ENCODE measurements around the gene CLMP. TPM values are rescaled to one million over a fixed set of nuclear protein-coding genes. Genes with fewer than 3 reads are reported as not detected.
A peak's percentile ranks its signal among the peaks of the same experiment; 100 is the strongest.

CLMP gene
- total and polyA plus RNA-seq, 7 experiments from 2014 or later: 0.08 to 0.60 (median 0.27) TPM

GRCh38 chr11:123104697-123105096 lies 90.4 kb downstream of the CLMP start:
- H3K4me1 Mint-ChIP-seq: peaks cover 13 to 35% (median 31%) of the 10 kb centered on the region in 7 donors
- peaks cover 0 to 3% (median 0%) of the 10 kb centered on the region in 5 donors for H3K36me3 Mint-ChIP-seq
- ATAC-seq: no peak
- H3K27me3 Mint-ChIP-seq: peaks cover 0 to 14% (median 0%) of the 10 kb centered on the region in 5 donors
- no peaks in the 10 kb centered on the region for H3K27me3 ChIP-seq (ENCODE audit: control insufficient read depth in 2 of 2, insufficient read depth in 2 of 2, low read length in 2 of 2)
- H3K9me3 Mint-ChIP-seq: no peaks in the 10 kb centered on the region
- no peak overlapping the region for H3K4me3 ChIP-seq (ENCODE audit: low read length)
- no peaks in the 10 kb centered on the region for H3K9me3 ChIP-seq (ENCODE audit: control insufficient read depth in 2 of 3, low read length in 3 of 3)
- H3K36me3 ChIP-seq (ENCODE audit: control insufficient read depth in 2 of 3, insufficient read depth in 3 of 3, low read length in 3 of 3): no peaks in the 10 kb centered on the region
- no peak overlapping the region for H3K27ac ChIP-seq (ENCODE audit: low read depth, low read length)
- ChIA-PET CTCF (interaction anchor here (1.0 to 6.7 kb wide), 5 partner anchors 31 to 145 kb away, joined by 3 to 119 read pairs (median 10); partner anchors contain the start of gene HSPA8), POLR2A (interaction anchor here (0.8 to 19.7 kb wide), 5 partner anchors 13 to 142 kb away, joined by 3 to 532 read pairs (median 13); partner anchors contain the start of gene HSPA8)
- peak overlapping the region in 1 of 9 donors; percentile 64 for H3K27ac Mint-ChIP-seq
- peaks cover 0 to 15% of the 10 kb centered on the region in 2 donors for H3K4me1 ChIP-seq (ENCODE audit: control insufficient read depth in 2 of 2, insufficient read depth in 2 of 2, low read length in 2 of 2)
- intact Hi-C loops (cut with micrococcal nuclease): loop anchor here (5.0 to 10.0 kb wide), 3 partner anchors 42 to 450 kb away; partner anchors contain the start of gene HSPA8 (in 1 of the 2)
- no peak for DNase-seq
- no peak overlapping the region for H3K4me3 Mint-ChIP-seq

- Mint-ChIP-seq H3K36me3 (peaks cover 0 to 6% (median 0%) of the 10 kb centered on the region in 5 donors), H3K27me3 (peaks cover 0 to 7% (median 0%) of the 10 kb centered on the region in 5 donors), H3K4me1 (peaks cover 16 to 43% (median 38%) of the 10 kb centered on the region in 7 donors), H3K27ac (peak overlapping the region in 8 of 9 donors; percentile 8 to 91 (median 51)), H3K9me3 (no peaks in the 10 kb centered on the region), H3K4me3 (peak overlapping the region in 5 of 10 donors; percentile 14 to 63 (median 14))
- DNase-seq: peak in 7 of 9 donors; percentile 38 to 63 (median 51)
- Histone ChIP-seq H3K36me3 (ENCODE audit: control insufficient read depth in 2 of 3, insufficient read depth in 3 of 3, low read length in 3 of 3) (no peaks in the 10 kb centered on the region), H3K4me3 (ENCODE audit: low read length) (no peak overlapping the region), H3K9me3 (ENCODE audit: control insufficient read depth in 2 of 3, low read length in 3 of 3) (no peaks in the 10 kb centered on the region), H3K27me3 (ENCODE audit: control insufficient read depth in 2 of 2, insufficient read depth in 2 of 2, low read length in 2 of 2) (no peaks in the 10 kb centered on the region), H3K4me1 (ENCODE audit: control insufficient read depth in 2 of 2, insufficient read depth in 2 of 2, low read length in 2 of 2) (peaks cover 0 to 15% of the 10 kb centered on the region in 2 donors), H3K27ac (ENCODE audit: low read depth, low read length) (no peak overlapping the region)
- peak; percentile 76 for ATAC-seq
- POLR2A ChIA-PET: interaction anchor here (0.6 to 19.7 kb wide), 7 partner anchors 12 to 144 kb away, joined by 3 to 532 read pairs (median 13); partner anchors contain the start of gene HSPA8
- intact Hi-C loops (cut with micrococcal nuclease): loop anchor here (1.0 to 10.0 kb wide), 9 partner anchors 16 to 451 kb away; partner anchors contain the start of gene HSPA8 (in 2 of the 2)
- CTCF ChIA-PET: interaction anchor here (0.7 to 6.7 kb wide), 17 partner anchors 8 to 494 kb away, joined by 3 to 119 read pairs (median 4); partner anchors contain the start of gene HSPA8
Measured at GRCh38 chr11:123103326-123103980, 91.6 kb downstream of the CLMP start.

GRCh38 chr11:123100379-123101085 lies 94.5 kb downstream of the CLMP start:
- CTCF ChIA-PET: interaction anchor here (0.6 to 6.7 kb wide), 12 partner anchors 9 to 154 kb away, joined by 3 to 119 read pairs (median 5); partner anchors contain the start of gene HSPA8
- peak overlapping the region; percentile 48 to 88 (median 78) for H3K4me3 Mint-ChIP-seq
- H3K4me1 ChIP-seq (ENCODE audit: control insufficient read depth in 2 of 2, insufficient read depth in 2 of 2, low read length in 2 of 2): peaks cover 0 to 15% of the 10 kb centered on the region in 2 donors
- POLR2A ChIA-PET: interaction anchor here (0.6 to 19.7 kb wide), 7 partner anchors 11 to 249 kb away, joined by 3 to 532 read pairs (median 5); partner anchors contain the start of gene HSPA8
- peaks cover 16 to 42% (median 38%) of the 10 kb centered on the region in 7 donors for H3K4me1 Mint-ChIP-seq
- intact Hi-C loops (cut with micrococcal nuclease): loop anchor here (1.0 to 10.0 kb wide), 5 partner anchors 7 to 454 kb away; partner anchors contain the start of gene HSPA8 (in 1 of the 2)
- H3K27me3 Mint-ChIP-seq: no peaks in the 10 kb centered on the region
- peak overlapping the region; percentile 34 for H3K4me3 ChIP-seq (ENCODE audit: low read length)
- peaks cover 0 to 14% (median 0%) of the 10 kb centered on the region in 5 donors for H3K36me3 Mint-ChIP-seq
- H3K9me3 Mint-ChIP-seq: peaks cover 0 to 2% (median 0%) of the 10 kb centered on the region in 11 donors
- H3K36me3 ChIP-seq (ENCODE audit: control insufficient read depth in 2 of 3, insufficient read depth in 3 of 3, low read length in 3 of 3): no peaks in the 10 kb centered on the region
- H3K27ac Mint-ChIP-seq: peak overlapping the region; percentile 79 to 98 (median 95)
- no peaks in the 10 kb centered on the region for H3K27me3 ChIP-seq (ENCODE audit: control insufficient read depth in 2 of 2, insufficient read depth in 2 of 2, low read length in 2 of 2)
- H3K27ac ChIP-seq (ENCODE audit: low read depth, low read length): peak overlapping the region; percentile 55
- DNase-seq: peak in 2 of 9 donors; percentile 15 to 19
- H3K9me3 ChIP-seq (ENCODE audit: control insufficient read depth in 2 of 3, low read length in 3 of 3): no peaks in the 10 kb centered on the region
- no peak for ATAC-seq

DNA sequence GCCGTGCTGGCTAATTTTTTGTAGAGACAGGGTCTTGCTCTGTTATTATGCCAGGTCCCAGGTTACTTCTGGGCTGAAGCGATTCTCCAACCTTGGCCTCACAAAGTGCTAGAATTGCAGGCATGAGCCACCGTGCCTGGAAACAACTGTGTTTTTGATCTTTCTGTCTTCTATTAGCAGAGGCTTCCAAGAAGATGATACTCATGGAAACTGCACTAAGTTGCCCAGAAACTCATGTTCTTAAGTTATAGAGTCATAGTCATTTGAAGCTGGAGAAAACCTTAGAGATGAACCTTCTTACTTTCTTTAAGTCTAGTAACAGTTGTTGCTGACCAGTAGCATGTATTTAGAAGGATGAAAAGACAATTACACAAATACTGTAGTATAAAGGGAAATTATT lies 96.1 kb downstream of the CLMP start:
- DNase-seq (no peak), ATAC-seq (no peak)
- H3K27me3 Mint-ChIP-seq: no peaks in the 10 kb centered on the region
- peaks cover 13 to 39% (median 33%) of the 10 kb centered on the region in 7 donors for H3K4me1 Mint-ChIP-seq
- H3K4me3 Mint-ChIP-seq: peak overlapping the region in 1 of 10 donors; percentile 75
- CTCF ChIA-PET: interaction anchor here (5.4 kb wide), 1 partner anchor 148 kb away, joined by 42 read pairs; no protein-coding TSS in a partner anchor
- no peaks in the 10 kb centered on the region for H3K9me3 ChIP-seq (ENCODE audit: control insufficient read depth in 2 of 3, low read length in 3 of 3)
- H3K4me3 ChIP-seq (ENCODE audit: low read length): no peak overlapping the region
- POLR2A ChIA-PET: interaction anchor here (7.8 to 19.7 kb wide), 2 partner anchors 11 to 34 kb away, joined by 76 to 532 read pairs; partner anchors contain the start of gene HSPA8
- intact Hi-C loops (cut with micrococcal nuclease): no loop called here
- no peaks in the 10 kb centered on the region for H3K27me3 ChIP-seq (ENCODE audit: control insufficient read depth in 2 of 2, insufficient read depth in 2 of 2, low read length in 2 of 2)
- H3K4me1 ChIP-seq (ENCODE audit: control insufficient read depth in 2 of 2, insufficient read depth in 2 of 2, low read length in 2 of 2): peaks cover 0 to 15% of the 10 kb centered on the region in 2 donors
- peaks cover 0 to 14% (median 0%) of the 10 kb centered on the region in 5 donors for H3K36me3 Mint-ChIP-seq
- no peak overlapping the region for H3K27ac ChIP-seq (ENCODE audit: low read depth, low read length)
- no peaks in the 10 kb centered on the region for H3K36me3 ChIP-seq (ENCODE audit: control insufficient read depth in 2 of 3, insufficient read depth in 3 of 3, low read length in 3 of 3)
- H3K27ac Mint-ChIP-seq: peak overlapping the region in 4 of 9 donors; percentile 3 to 97 (median 77)
- peaks cover 0 to 2% (median 0%) of the 10 kb centered on the region in 11 donors for H3K9me3 Mint-ChIP-seq

DNA sequence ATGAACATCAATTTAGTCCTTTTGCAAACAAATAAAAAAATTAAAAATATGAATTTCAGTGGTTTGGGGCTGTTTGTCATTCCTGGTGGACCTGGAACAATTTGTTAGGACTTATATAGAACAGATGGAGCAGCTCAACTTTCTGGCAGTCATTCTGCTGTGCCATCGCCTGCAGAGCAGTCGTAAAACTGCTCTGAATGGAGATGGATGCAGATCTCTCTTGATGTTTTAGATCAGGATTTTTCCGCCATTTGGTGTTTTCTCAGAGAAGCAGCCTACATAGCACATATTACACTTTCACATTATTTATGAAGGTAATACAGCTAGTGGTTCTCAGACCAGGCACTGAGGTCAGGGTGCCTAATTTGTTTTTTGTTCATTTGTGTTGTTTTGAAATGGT lies 101.3 kb downstream of the CLMP start:
- no peak overlapping the region for H3K4me3 Mint-ChIP-seq
- no peaks in the 10 kb centered on the region for H3K27me3 ChIP-seq (ENCODE audit: control insufficient read depth in 2 of 2, insufficient read depth in 2 of 2, low read length in 2 of 2)
- peaks cover 0 to 9% (median 0%) of the 10 kb centered on the region in 5 donors for H3K36me3 Mint-ChIP-seq
- H3K27ac ChIP-seq (ENCODE audit: low read depth, low read length): no peak overlapping the region
- H3K27me3 Mint-ChIP-seq: no peaks in the 10 kb centered on the region
- no peaks in the 10 kb centered on the region for H3K36me3 ChIP-seq (ENCODE audit: control insufficient read depth in 2 of 3, insufficient read depth in 3 of 3, low read length in 3 of 3)
- ChIA-PET CTCF (interaction anchor here (0.8 to 1.0 kb wide), 2 partner anchors 39 to 40 kb away, joined by 3 read pairs; no protein-coding TSS in a partner anchor), POLR2A (interaction anchor here (19.7 kb wide), 1 partner anchor 28 kb away, joined by 532 read pairs; the partner anchor contains the start of gene HSPA8)
- no peaks in the 10 kb centered on the region for H3K9me3 ChIP-seq (ENCODE audit: control insufficient read depth in 2 of 3, low read length in 3 of 3)
- no peak overlapping the region for H3K4me3 ChIP-seq (ENCODE audit: low read length)
- no peaks in the 10 kb centered on the region for H3K4me1 ChIP-seq (ENCODE audit: control insufficient read depth in 2 of 2, insufficient read depth in 2 of 2, low read length in 2 of 2)
- H3K27ac Mint-ChIP-seq: no peak overlapping the region
- peaks cover 0 to 5% (median 0%) of the 10 kb centered on the region in 11 donors for H3K9me3 Mint-ChIP-seq
- ATAC-seq: no peak
- H3K4me1 Mint-ChIP-seq: peaks cover 0 to 20% (median 12%) of the 10 kb centered on the region in 7 donors
- intact Hi-C loops (cut with micrococcal nuclease): loop anchor here in 1 of 2 donors (1.0 kb wide), 1 partner anchor 8 kb away; no protein-coding TSS in a partner anchor
- DNase-seq: no peak

All from naive thymus-derived CD4-positive, alpha-beta T cell (primary cell).